GM18870 (cell line): ENCODE results near the gene MAFB.
"Not testable (repeated sequence)": the region's sequence is repeated elsewhere in the genome, so short reads cannot be mapped to it uniquely, and the experiment has no call there.

Experiments
- ATAC-seq: cut with Tn5 transposase; IDR thresholded peaks from one replicate; pipeline ENCODE4 v1.9.1; 2021; ENCODE audit warnings: moderate library complexity; ENCODE audit not compliant: unreplicated experiment

Gene MAFB

DNA sequence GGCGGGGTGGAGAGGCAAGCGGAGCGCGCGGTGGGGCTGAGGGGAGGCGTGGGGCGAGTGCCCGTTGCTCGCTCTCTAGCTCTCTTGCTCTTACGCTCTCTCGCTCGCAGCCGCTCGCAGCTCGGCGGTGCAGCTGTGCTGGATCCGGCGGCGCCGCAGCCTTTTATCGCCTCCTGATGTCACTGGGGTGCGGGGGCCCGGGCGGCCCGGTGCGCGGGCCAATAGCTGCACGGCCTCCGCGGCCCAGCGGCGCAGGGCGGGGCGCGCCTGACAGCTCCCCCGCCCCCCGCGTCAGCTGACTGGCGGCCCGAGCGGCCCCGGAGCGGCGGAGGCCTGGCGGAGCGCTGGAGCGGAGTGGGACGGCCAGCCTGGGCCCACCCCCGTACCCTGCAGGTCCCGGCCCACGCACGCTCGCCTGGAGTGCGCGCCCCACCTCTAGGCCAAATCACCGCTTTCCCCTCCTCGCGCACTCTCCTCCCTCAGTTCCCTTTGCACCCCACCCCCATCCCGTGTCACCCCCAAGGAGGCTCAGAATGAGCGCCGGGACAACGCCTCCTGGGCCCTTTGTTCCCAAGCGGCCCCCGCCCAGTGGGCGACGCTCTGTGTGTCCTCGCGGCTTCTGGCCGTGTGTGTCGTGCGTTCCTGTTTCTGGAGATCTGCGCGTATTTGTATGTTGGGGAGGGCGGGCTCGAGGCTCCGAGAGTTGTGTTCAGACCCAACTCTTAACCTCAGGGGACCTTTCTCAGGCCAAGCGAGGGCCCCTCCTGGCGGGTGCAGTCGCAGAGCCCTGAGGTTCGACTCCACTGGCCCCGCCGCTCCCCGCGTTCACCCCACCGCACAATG lies at the start of gene MAFB:
MAFB (minus strand) TSS at position 137 of the 843 bp plus-strand sequence. CDS start 386 bp downstream, outside the sequence.
- no peak for ATAC-seq

DNA sequence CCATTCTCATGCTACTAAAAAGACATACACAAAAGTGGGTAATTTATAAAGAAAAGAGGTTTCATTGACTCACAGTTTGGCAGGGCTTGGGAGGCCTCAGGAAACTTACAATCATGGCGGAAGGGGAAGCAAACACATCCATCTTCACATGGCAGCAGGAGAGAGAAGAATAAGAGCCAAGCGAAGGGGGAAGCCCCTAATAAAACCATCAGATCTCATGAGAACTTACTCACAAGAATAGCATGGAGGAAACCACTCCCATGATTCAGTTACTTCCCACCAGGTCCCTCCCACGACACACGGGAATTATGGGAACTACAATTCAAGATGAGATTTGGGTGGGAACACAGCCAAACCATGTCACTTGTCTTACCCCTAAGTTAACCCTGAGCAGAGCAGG lies 47.4 kb upstream of the MAFB start:
- not testable (repeated sequence) for ATAC-seq

DNA sequence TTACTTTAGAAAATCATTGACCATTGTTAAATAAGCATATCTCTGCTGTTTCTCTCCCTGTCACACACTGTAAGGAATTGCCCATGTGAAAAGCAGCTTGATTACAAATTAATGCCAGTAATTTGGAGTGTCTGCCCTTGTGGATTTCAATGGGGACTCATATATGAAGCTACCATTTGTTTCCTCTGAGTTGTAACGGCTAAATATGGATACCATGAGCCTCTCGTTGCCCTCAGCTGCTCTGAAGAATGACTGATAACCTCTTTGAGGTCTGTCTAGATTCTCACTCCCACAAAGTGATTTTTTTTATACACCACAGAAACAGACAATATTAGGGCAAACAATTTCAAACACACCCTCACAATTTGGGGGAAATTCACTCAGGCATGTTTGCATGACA lies 40.0 kb upstream of the MAFB start:
- no peak for ATAC-seq

DNA sequence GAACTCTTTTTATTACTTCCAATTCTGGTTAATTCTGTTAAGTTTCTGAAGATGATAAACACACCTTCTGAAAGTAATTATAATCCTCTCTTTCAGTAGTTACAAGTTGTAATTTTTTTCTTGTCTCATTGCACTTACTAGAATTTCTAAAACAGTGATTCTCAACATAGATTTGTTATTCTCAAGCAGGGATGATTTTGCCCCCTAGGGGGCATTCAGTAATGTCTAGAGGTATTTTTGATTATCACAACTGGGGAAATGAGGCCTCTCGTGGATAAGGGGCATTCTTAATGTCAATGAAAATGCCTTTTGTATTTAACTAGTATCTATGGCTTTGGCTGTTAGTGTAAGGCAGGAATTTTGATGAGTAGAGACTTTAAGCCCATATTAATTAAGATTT lies 39.4 kb upstream of the MAFB start:
- ATAC-seq, result no peak

DNA sequence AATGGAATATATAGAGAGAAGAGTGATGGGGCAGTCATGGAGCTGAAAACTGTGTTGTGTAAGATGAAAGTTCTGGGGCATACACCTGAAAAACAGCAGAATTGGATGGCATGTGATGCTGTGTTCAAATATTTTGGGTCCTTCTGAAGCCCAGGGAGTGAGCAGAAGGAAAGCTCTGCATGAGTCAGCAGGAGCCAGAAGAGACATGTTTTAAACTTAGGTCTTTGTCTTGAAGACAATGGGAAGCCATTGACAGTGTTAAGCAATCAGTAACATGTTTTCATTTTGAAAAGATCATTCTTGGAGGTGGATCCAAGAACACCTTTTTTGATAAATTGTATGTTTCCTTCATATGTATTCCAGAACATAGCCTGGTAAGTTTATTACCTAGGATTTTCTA lies 38.9 kb upstream of the MAFB start:
- ATAC-seq, result no peak

DNA sequence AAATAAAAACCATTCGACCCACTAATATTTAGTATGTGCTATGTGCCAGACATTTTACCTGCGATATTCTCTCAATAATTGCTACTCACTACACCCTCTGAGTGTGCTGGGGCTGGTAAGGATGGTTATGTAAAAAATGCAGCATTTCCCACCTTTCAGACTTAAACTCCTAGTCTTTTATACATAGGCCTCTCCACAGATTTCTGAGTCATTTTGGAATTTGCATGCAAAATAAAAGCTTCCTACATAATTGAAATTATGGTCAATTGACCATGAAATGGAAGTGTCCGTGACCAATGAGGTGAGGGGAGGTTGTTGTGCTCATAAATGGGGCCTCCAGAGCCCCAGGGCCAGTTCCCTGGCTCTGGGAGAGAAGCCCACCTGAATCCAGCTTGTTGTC lies 37.7 kb upstream of the MAFB start:
- no peak for ATAC-seq

DNA sequence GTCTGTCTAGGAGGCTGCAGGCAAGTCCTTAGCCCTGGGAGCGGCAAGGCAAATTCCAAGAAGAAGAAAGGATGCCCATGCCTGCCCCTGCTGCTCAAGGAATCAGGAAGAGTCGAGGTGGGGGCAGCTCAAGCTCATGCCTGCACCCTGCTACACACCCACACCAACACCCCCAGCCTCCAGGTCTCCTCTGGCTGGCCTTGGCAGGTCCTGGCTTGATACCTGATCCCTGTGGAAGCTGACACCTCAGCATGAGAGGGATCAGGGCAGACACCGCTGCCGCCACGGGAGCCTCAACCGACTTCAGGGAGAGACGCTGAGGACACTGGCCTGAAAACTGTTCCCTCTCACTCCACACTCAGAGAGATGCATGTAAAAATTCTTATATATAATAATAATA lies 35.5 kb upstream of the MAFB start:
- ATAC-seq, result no peak

DNA sequence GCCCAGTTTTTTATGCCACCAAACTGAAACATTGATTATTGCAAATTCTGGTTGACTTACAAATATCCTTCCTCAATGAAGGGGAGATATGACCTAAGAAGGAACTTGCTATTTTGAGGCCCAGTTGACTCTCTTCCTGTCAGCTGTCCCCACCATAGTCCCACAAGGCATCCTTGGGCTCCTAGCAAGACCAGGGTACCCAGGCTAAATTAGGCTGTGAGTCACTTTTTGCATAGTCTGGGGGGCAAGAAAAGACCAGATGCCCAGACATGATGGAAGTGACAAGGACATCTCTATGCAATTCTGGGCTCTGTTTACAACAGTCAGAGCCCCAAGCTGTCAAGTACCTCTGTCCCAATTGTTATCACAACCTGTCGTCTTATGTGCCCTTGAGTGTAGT lies 31.8 kb upstream of the MAFB start:
- no peak for ATAC-seq

DNA sequence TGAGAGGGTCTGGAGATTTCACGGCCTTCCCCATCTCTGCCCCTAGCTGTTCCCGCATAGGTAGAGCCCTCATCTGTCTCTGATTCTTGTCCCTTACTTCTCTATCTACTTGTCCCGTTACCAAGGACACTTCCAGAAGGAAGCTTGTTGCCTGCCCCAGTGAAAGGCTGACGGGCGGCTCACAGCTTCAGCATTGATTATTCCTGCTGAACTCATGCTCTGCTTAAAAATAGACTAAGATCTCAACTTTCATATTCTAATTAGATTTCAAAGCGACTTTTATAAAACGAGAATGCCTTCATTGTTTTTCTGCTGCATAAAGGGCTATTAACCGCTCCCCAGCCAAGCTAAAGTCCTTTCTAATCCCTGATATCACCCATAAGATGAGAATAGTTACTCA lies 31.1 kb upstream of the MAFB start:
- ATAC-seq, result no peak

DNA sequence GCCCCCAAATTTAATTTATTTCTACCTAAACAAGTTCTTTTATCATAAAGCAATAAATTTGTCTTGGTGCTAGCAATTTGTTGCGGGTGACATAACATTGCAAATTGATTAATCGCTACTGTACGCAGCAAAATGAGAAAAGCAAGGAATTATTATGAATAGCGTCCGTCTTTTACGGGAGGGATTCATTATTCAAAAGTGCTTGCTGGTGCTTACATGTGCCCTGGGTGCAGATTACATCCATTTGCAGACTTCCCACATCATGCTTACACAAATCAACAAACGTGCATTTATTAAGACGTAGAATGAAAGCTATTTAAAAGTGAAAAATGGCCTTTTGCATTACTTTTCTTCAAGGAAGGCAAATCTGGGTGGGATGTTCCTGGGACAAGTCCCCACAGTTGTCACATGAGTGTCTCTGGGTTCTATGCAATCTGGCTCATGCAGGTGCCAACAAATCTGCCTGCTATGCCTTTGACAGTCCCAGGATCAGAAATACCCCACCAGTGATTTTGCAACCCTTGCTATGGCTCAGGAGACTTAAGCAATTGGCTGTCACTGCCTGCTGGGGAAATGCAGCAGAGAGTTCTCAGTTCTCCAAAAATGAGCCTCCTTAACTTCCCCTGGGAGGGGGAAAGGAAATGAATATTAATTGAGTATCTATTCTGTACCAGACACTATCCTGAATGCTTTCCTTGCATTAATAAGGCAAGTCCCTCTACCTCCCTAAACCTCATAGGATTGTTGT lies 30.1 kb upstream of the MAFB start:
- ATAC-seq, result no peak

DNA sequence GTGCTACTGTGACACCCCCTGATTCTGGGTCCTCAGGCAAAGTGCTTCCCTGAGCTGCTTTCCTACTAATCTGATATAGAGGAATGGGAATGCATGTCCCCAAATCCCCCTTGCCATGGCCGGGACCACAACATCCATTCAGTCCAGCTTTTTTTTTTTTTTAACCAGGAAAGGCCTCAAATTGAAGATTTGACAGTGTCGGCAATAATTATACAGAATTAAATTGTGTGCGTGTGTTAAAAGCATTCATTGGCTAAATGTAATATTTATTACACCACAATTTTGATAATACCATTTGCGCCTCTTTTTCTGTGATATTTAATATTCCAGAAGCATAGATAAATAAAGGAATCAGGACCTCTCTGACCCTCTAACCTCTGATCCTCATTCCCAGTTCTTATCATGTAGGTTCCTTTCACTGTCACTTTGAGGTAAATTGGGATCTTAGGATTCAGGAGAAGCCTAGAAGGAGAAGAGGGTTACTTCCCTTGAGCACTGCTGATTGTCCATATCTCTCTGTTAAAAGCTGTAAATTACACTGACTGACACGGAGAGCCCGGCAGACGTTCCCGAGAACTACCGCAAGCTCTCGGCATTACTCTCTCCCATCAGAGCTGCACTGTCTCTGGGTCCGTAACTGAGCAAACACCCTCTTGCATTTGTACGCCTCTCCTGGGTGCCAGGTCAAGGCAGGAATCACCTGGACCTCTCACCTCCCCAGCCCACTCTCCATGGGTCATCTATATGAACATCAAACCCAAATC lies 29.4 kb upstream of the MAFB start:
- no peak for ATAC-seq

DNA sequence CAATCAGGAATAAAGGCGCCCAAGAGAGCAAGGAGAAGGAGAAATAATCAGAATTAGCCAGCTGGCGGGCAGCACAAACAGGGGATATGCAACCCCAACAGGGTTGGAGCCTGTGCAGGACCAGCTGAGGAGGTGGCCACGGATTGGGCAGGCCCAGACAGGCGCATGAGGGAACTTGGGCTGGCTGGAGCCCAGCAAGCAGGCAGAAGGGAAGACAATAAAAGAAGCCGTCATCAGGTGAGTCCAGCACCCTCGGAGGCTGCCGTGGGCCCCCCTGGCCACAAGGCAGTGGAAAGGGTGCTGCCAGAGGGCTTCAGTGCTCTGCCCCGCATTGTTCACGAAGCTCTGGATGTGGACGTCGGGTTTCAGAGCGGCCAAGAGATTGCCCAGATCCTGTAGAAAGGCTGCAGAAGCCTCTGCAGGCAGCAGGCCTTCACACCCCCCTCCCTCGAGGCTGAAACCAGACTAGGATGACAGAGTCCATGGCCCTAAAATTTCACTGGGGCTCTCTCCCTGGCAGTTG lies 28.4 kb upstream of the MAFB start:
- no peak for ATAC-seq

DNA sequence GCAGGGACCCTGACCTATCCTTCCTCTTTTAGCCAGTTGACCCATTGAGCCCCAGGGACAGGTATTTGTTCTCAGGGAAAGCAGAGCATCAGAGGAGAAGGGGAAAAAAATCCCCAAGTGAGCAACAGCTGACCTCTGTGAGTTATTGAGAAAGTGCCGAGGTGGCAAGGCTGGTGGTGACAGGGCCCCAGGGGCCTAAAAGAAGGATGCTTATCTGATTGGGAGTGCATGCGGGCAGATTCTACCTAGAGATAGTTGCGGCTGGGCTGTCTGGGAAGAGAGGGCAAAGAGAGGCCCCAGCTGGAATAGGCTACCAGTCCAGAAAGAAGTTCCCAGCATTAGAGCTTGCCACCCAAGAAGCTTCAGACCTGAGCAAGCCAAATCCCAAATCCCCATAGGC lies 26.5 kb upstream of the MAFB start:
- no peak for ATAC-seq

DNA sequence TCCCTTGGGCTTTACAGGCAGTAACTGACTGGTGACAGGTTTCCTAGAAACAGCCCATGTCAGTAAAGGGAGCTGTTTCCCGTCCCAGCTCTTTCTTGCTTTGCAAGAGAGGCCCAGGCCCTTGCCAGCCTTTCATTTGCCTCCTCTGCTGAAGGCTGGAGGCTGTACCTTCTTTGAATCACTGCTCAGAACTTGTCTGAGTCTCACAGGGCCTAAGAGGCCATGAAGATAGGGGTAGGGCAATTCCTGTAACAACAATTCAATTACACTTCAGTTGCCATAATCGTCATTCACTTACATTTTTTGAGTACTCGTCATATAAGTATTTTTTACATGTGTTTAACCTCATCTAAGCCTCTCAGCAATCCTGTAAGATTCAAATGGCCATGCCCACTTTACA lies 25.9 kb upstream of the MAFB start:
- ATAC-seq, result no peak

DNA sequence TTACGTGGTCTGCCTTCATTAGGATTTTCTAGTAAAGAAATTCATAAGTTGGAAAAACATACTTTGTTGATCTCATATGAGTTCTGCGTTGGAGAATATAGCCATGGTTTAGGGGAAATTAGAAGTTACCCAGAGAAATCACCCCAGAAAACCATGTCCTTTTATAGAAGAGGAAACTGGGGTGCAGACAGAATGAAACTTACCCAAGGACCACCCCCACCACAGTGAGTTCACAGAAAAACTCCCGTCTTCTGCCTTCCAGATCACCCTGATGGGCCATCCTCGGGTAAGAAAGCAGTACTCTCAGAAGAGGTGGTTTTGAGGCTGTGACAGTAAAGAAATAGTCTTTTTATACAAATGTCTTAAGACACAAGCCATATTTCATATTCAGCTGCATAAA lies 25.1 kb upstream of the MAFB start:
- ATAC-seq, result no peak

DNA sequence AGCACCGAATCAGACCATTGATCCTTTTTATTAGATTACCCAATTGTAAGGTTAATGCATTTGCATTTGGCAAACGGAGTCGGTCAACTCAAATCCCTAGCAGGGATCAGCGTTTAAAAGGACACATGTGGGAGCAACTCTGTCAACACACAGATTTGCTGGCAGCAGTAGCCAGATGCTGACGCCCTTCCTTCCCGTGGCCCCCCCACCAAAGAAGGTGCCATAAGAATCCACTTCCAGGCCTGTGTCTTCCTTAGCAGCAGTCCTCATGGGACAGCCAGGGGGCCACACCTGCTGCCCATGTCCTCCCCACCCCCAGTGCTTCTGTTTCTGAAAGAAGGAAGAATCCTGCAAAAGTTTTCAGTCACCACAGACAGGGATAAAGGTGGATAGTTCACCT lies 24.5 kb upstream of the MAFB start:
- ATAC-seq, result no peak

DNA sequence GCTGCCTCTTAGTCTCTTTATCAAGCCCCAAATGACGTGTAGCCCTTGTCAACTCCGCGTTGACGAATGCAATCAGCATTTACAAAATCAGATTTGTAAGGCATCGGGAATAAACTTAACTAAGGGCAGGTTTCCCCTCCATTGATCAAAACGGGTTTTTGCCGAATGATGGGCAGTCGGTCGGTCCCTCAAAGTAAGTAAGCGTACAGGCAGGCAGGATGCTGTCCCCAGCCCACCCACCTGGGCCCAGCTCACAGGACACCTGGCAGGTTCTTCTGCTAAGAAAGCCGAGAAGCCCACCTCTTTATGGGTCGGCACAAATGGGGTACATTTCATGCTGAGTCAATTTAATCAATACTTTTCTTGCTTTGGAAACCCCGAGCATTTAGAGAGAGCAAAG lies 22.0 kb upstream of the MAFB start:
- ATAC-seq, result no peak

DNA sequence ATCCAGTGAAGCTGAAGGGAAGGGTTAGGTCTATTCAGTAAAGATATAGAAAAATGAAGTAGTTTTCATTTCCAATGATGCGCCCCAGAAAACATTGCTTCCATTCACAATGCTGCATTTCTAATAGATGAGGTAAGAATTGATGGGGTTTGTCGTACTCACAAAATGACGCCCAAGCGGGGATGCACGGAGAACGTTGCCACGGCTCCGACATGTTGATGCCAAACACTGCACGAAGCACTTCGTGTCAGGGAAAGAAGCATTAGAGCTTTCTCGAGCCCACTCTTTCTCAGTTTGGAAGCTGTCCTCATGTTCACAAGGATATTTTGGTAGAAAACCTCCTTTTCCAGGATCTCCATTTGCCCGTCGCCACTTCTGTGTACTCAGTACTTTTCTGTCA lies 21.6 kb upstream of the MAFB start:
- ATAC-seq, result no peak

DNA sequence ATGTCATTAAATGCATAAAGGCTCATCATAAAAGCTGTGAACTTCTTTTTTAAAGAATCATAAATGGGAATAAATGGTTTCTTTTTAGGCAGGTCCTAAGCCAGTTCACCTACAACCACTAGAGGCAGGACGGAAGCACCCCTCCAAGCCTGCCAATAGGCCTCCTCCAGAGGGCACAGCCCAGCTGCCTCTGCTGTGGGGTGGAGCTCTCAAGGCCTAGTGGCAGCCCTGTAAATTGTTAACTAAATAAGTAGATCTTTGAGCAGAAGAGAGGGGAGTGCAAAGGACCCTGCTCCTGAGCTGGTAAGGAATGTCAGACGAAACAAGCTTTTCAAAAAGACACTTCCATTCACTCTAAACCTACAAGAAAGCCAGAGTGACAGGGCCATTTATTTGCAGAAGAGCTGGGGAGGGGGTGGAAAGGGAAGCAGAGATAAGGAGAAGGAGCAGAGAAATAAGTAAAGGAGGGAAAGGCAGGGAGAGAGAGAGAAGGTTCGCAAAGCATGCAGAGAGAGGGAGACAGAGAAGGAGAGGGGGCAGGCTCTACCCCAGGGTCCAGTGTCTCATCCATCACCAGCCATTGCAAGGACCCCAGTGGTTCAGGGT lies 18.0 kb upstream of the MAFB start:
- ATAC-seq, result no peak

DNA sequence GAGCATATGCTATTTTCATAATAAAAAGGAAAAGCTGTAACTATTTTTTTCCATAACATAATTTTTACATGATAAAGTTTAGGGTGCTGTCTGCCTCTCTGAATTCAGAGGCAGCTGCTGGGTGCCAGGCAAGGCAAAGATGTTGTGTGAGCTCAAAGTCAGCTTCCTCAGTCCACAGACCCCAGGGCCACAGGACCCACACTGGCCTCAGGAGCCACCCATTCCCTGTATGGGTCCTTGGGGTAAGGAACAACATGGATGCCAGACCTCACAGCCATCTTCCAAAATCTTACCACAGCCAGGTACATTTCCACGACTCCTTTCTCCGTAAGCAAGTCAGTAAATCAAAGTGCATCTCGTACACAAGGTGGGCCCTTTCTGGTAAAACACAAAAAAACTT lies 16.4 kb upstream of the MAFB start:
- ATAC-seq, result no peak

DNA sequence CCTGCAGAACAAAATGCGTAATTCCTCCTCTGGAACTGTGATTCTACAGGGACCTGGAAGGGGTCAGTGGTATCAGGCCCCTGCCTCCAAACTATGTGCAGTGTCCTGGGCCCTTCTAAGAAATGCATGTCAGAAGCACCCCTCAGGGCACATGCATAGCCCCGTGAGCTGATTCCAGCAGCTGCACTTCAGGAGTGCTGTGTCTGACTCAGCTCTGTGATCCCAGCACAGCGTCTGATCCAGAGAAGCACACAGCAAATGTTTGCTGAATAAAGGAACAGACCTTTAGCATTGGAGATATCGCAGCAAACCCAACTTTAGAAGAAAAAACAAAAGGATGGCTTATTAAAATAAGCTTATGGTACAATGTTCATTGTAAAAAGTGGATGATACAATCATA lies 15.8 kb upstream of the MAFB start:
- no peak for ATAC-seq
